ENCODE data around the gene UBN2.

The UBN2 gene

GRCh38 chr7:139246905-139247304, 15.9 kb downstream of the UBN2 start:
- Histone ChIP-seq H4K8ac (ENCODE audit: low read length) (no peak overlapping the region), H2BK120ac (ENCODE audit: low read depth, low read length) (no peak overlapping the region), H3K4me2 (ENCODE audit: low read length, poor library complexity, severe bottlenecking) (no peak overlapping the region), H3K9ac (ENCODE audit: low read length) (peak overlapping the region; percentile 52), H3K4ac (ENCODE audit: low read depth in 1 of 2, low read length in 2 of 2) (no peak overlapping the region), H3K23ac (ENCODE audit: low read length in 2 of 2) (no peak overlapping the region), H2BK12ac (ENCODE audit: low read length in 2 of 2) (no peak overlapping the region), H3K79me1 (replicated peaks; ENCODE audit: low read length, poor library complexity, severe bottlenecking) (peaks cover 19% of the 10 kb centered on the region), H3K36me3 (ENCODE audit: control insufficient read depth in 1 of 2, insufficient read depth in 2 of 2, low read depth in 1 of 2, low read length in 2 of 2) (peaks cover 12 to 71% of the 10 kb centered on the region in 2 experiments), H3K4me1 (ENCODE audit: control insufficient read depth, insufficient read depth, low read depth, low read length) (no peaks in the 10 kb centered on the region), H2BK15ac (ENCODE audit: low read depth, poor library complexity, severe bottlenecking) (no peak overlapping the region), H4K91ac (ENCODE audit: low read length) (no peak overlapping the region), H3K9me3 (ENCODE audit: control insufficient read depth, low read length) (no peaks in the 10 kb centered on the region), H3K14ac (ENCODE audit: low read length in 2 of 2) (no peak overlapping the region), H3K18ac (ENCODE audit: low read depth in 1 of 2, low read length in 2 of 2) (no peak overlapping the region), H3K27me3 (ENCODE audit: control insufficient read depth in 1 of 2, insufficient read depth in 1 of 2, low read length in 2 of 2) (no peaks in the 10 kb centered on the region), H3K4me3 (ENCODE audit: insufficient read depth in 1 of 2, low read depth in 1 of 2, low read length in 2 of 2) (no peak overlapping the region), H2AK5ac (ENCODE audit: low read length, severe bottlenecking) (no peak overlapping the region), H2AFZ (ENCODE audit: low read depth, low read length) (no peak overlapping the region), H3K27ac (ENCODE audit: low read length, poor library complexity, severe bottlenecking) (no peak overlapping the region), H2BK5ac (ENCODE audit: low read depth, low read length, poor library complexity, severe bottlenecking) (no peak overlapping the region)
- 94% methylated on average over 5 of the region's 5 CpGs for WGBS
- DNase-seq, result peak; percentile 41

- Histone ChIP-seq H3K18ac (ENCODE audit: low read depth in 1 of 2, low read length in 2 of 2) (no peak overlapping the region), H3K4ac (ENCODE audit: low read depth in 1 of 2, low read length in 2 of 2) (no peak overlapping the region), H2AFZ (ENCODE audit: low read depth, low read length) (no peak overlapping the region), H2BK5ac (ENCODE audit: low read depth, low read length, poor library complexity, severe bottlenecking) (no peak overlapping the region), H3K23ac (ENCODE audit: low read length in 2 of 2) (no peak overlapping the region), H3K4me3 (ENCODE audit: insufficient read depth in 1 of 2, low read depth in 1 of 2, low read length in 2 of 2) (no peak overlapping the region), H2BK12ac (ENCODE audit: low read length in 2 of 2) (no peak overlapping the region), H3K9ac (ENCODE audit: low read length) (no peak overlapping the region), H3K4me2 (ENCODE audit: low read length, poor library complexity, severe bottlenecking) (no peak overlapping the region), H2BK120ac (ENCODE audit: low read depth, low read length) (no peak overlapping the region), H3K4me1 (ENCODE audit: control insufficient read depth, insufficient read depth, low read depth, low read length) (no peaks in the 10 kb centered on the region), H4K8ac (ENCODE audit: low read length) (no peak overlapping the region), H3K36me3 (ENCODE audit: control insufficient read depth in 1 of 2, insufficient read depth in 2 of 2, low read depth in 1 of 2, low read length in 2 of 2) (peaks cover 12 to 76% of the 10 kb centered on the region in 2 experiments), H3K14ac (ENCODE audit: low read length in 2 of 2) (no peak overlapping the region), H3K27ac (ENCODE audit: low read length, poor library complexity, severe bottlenecking) (no peak overlapping the region), H2BK15ac (ENCODE audit: low read depth, poor library complexity, severe bottlenecking) (no peak overlapping the region), H3K27me3 (ENCODE audit: control insufficient read depth in 1 of 2, insufficient read depth in 1 of 2, low read length in 2 of 2) (no peaks in the 10 kb centered on the region), H3K79me1 (replicated peaks; ENCODE audit: low read length, poor library complexity, severe bottlenecking) (peaks cover 19% of the 10 kb centered on the region), H4K91ac (ENCODE audit: low read length) (no peak overlapping the region), H3K9me3 (ENCODE audit: control insufficient read depth, low read length) (no peaks in the 10 kb centered on the region), H2AK5ac (ENCODE audit: low read length, severe bottlenecking) (no peak overlapping the region)
- DNase-seq, result no peak
- WGBS, result 100% methylated on average over 3 of the region's 4 CpGs
Observed at GRCh38 chr7:139249179-139249810, 18.3 kb downstream of the UBN2 start.

DNA sequence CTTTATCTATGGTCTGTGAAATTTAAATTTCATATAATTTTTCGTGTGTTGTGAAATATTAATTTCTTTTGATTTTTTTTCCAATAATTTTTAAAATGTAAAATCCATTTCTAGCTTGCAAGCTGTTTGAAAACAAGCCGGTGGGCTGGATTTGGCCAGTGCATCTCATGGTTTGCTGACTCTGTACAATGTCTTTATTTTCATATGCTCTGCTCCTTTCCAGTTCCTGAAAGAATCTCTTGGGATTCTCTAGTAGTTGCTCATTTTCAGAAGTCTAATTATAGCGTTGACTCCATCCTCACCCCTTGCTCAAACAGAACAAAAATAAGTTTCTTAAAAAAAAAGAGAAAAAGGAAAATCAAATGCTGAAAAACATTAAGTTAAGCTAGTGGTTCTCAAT, 21.4 kb downstream of the UBN2 start:
- Histone ChIP-seq H2BK5ac (ENCODE audit: low read depth, low read length, poor library complexity, severe bottlenecking) (no peak overlapping the region), H3K27me3 (ENCODE audit: control insufficient read depth in 1 of 2, insufficient read depth in 1 of 2, low read length in 2 of 2) (no peaks in the 10 kb centered on the region), H3K79me1 (replicated peaks; ENCODE audit: low read length, poor library complexity, severe bottlenecking) (peaks cover 18% of the 10 kb centered on the region), H3K4me3 (ENCODE audit: insufficient read depth in 1 of 2, low read depth in 1 of 2, low read length in 2 of 2) (no peak overlapping the region), H3K4me2 (ENCODE audit: low read length, poor library complexity, severe bottlenecking) (no peak overlapping the region), H3K4me1 (ENCODE audit: control insufficient read depth, insufficient read depth, low read depth, low read length) (no peaks in the 10 kb centered on the region), H2BK120ac (ENCODE audit: low read depth, low read length) (no peak overlapping the region), H3K23ac (ENCODE audit: low read length in 2 of 2) (no peak overlapping the region), H3K9ac (ENCODE audit: low read length) (peak overlapping the region; percentile 65), H2AK5ac (ENCODE audit: low read length, severe bottlenecking) (no peak overlapping the region), H4K91ac (ENCODE audit: low read length) (no peak overlapping the region), H2BK15ac (ENCODE audit: low read depth, poor library complexity, severe bottlenecking) (no peak overlapping the region), H2AFZ (ENCODE audit: low read depth, low read length) (no peak overlapping the region), H3K9me3 (ENCODE audit: control insufficient read depth, low read length) (no peaks in the 10 kb centered on the region), H2BK12ac (ENCODE audit: low read length in 2 of 2) (no peak overlapping the region), H3K27ac (ENCODE audit: low read length, poor library complexity, severe bottlenecking) (no peak overlapping the region), H3K4ac (ENCODE audit: low read depth in 1 of 2, low read length in 2 of 2) (no peak overlapping the region), H3K18ac (ENCODE audit: low read depth in 1 of 2, low read length in 2 of 2) (no peak overlapping the region), H3K36me3 (ENCODE audit: control insufficient read depth in 1 of 2, insufficient read depth in 2 of 2, low read depth in 1 of 2, low read length in 2 of 2) (peaks cover 12 to 71% of the 10 kb centered on the region in 2 experiments), H3K14ac (ENCODE audit: low read length in 2 of 2) (no peak overlapping the region), H4K8ac (ENCODE audit: low read length) (no peak overlapping the region)
- no peak for DNase-seq
- WGBS, result 100% methylated on average over 1 of the region's 3 CpGs

DNA sequence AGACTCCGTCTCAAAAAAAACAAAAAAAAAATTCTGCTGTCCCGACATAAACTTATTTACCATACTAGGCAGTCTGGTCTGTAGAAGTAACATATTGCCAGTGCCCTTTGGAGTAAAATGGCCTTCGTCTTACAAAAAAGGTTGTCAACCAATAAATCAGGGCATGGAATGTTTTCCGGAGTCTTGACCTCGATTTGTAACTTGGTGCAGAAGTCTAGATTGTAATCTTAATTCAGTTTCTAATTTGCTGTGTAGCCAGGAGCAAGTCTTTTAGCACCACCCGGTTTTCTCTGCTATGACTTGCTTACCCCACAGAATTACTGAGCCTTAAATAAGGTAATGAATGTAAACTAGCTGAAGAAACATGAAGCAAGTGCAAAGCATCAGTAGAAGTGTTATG, 23.2 kb downstream of the UBN2 start:
- H3K36me3 ChIP-seq (ENCODE audit: control insufficient read depth in 1 of 2, insufficient read depth in 2 of 2, low read depth in 1 of 2, low read length in 2 of 2), result peaks cover 15 to 72% of the 10 kb centered on the region in 2 experiments
- no peak for DNase-seq

More for the DNA sequence above, 23.2 kb downstream of the UBN2 start:
- 94% methylated on average over 4 of the region's 6 CpGs for WGBS
- Histone ChIP-seq H2BK5ac (ENCODE audit: low read depth, low read length, poor library complexity, severe bottlenecking) (no peak overlapping the region), H3K18ac (ENCODE audit: low read depth in 1 of 2, low read length in 2 of 2) (no peak overlapping the region), H4K91ac (ENCODE audit: low read length) (no peak overlapping the region), H3K4me1 (ENCODE audit: control insufficient read depth, insufficient read depth, low read depth, low read length) (no peaks in the 10 kb centered on the region), H2BK15ac (ENCODE audit: low read depth, poor library complexity, severe bottlenecking) (no peak overlapping the region), H4K8ac (ENCODE audit: low read length) (no peak overlapping the region), H3K9me3 (ENCODE audit: control insufficient read depth, low read length) (no peaks in the 10 kb centered on the region), H2AFZ (ENCODE audit: low read depth, low read length) (no peak overlapping the region), H3K79me1 (replicated peaks; ENCODE audit: low read length, poor library complexity, severe bottlenecking) (peaks cover 17% of the 10 kb centered on the region), H3K4me2 (ENCODE audit: low read length, poor library complexity, severe bottlenecking) (no peak overlapping the region), H2BK120ac (ENCODE audit: low read depth, low read length) (no peak overlapping the region), H3K27ac (ENCODE audit: low read length, poor library complexity, severe bottlenecking) (no peak overlapping the region), H3K9ac (ENCODE audit: low read length) (no peak overlapping the region), H3K4me3 (ENCODE audit: insufficient read depth in 1 of 2, low read depth in 1 of 2, low read length in 2 of 2) (no peak overlapping the region), H3K14ac (ENCODE audit: low read length in 2 of 2) (no peak overlapping the region), H2AK5ac (ENCODE audit: low read length, severe bottlenecking) (no peak overlapping the region), H2BK12ac (ENCODE audit: low read length in 2 of 2) (no peak overlapping the region), H3K27me3 (ENCODE audit: control insufficient read depth in 1 of 2, insufficient read depth in 1 of 2, low read length in 2 of 2) (no peaks in the 10 kb centered on the region), H3K4ac (ENCODE audit: low read depth in 1 of 2, low read length in 2 of 2) (no peak overlapping the region), H3K23ac (ENCODE audit: low read length in 2 of 2) (no peak overlapping the region)
